Esophagus squamous epithelium (tissue), 5 donors: ENCODE results near the gene CCDC18. TPM values are rescaled to one million over a fixed set of nuclear protein-coding genes. Genes with fewer than 3 reads are reported as not detected.
"Not testable (repeated sequence)": the region's sequence is repeated elsewhere in the genome, so short reads cannot be mapped to it uniquely, and the experiment has no call there.

ENCODE experiments used
- DNase-seq: peaks from one replicate; lab custom pipeline; 2025; lab: John Stamatoyannopoulos, UW
- H3K27ac ChIP-seq, 4 donors: fragments of 200-600 bp; sonication (generic); one replicate each; pipeline ENCODE4 v1.5.1; 2016 to 2019; ENCODE audit warnings: mild to moderate bottlenecking in 1 of 4
- H3K27me3 ChIP-seq, 4 donors: fragments of 200-600 bp; sonication (generic); 1 replicate in 3 of 4; 2 replicates in 1 of 4; pipeline versions ENCODE4 v1.5.1 to v1.6.0; 2017 to 2021; ENCODE audit warnings: antibody characterized with exemption in 1 of 4
- H3K36me3 ChIP-seq, 3 donors: fragments of 200-600 bp; sonication (generic); one replicate each; pipeline ENCODE4 v1.5.1; 2016 to 2019
- H3K4me1 ChIP-seq, 3 donors: fragments of 200-600 bp; sonication (generic); one replicate each; pipeline ENCODE4 v1.5.1; 2017 to 2019
- H3K4me3 ChIP-seq, 4 donors: fragments of 200-600 bp; sonication (generic); 1 replicate in 3 of 4; 2 replicates in 1 of 4; pipeline ENCODE4 v1.5.1; 2016 to 2019; ENCODE audit warnings: mild to moderate bottlenecking in 2 of 4, moderate library complexity in 1 of 4
- H3K9me3 ChIP-seq, 3 donors: fragments of 200-600 bp; sonication (generic); one replicate each; pipeline ENCODE4 v1.5.1; 2016 to 2019
- POLR2A ChIP-seq, 4 donors: fragments of 450-650 bp; IDR thresholded peaks; one replicate each; pipeline ENCODE4 v1.6.1; 2017; ENCODE audit warnings: antibody characterized with exemption in 4 of 4, mild to moderate bottlenecking in 4 of 4, moderate library complexity in 3 of 4
- WGBS, 2 donors: methylation state at CpG; one replicate each; pipeline ENCODE4 v1.1.5; 2018; 5-methylcytosine and 5-hydroxymethylcytosine counted together
- intact Hi-C: fragments of 100-400 bp; cut with DNase I; formaldehyde crosslinking; loops from one replicate; pipeline ENCODE4 v1.15.0; 2022
- total RNA-seq, 4 donors: library from RNA; depleted of rRNA; stranded (reverse); fragments of >200 nt; gene quantifications; one replicate each; pipeline ENCODE4 v1.1.0, GENCODE V29; 2016
- TF ChIP-seq, protein P1 (sequence below), 6 experiments: fragments of 450-650 bp in 4 of 6; fragments of 200-600 bp in 2 of 6; sonication (generic) in 2 of 6; IDR thresholded peaks; one replicate each; pipeline ENCODE4 v1.5.1; 2016 to 2019; ENCODE audit warnings: antibody characterized with exemption in 6 of 6, mild to moderate bottlenecking in 4 of 6, moderate library complexity in 4 of 6
- donor health status: DM: yes; HTN: yes; CAD: no.

The CCDC18 gene
- total RNA-seq, 4 donors from 2014 or later = 6.1 to 11.7 (median 7.0) TPM

GRCh38 chr1:93159337-93159736 lies 21.2 kb upstream of the CCDC18 start:
- H3K27ac ChIP-seq = no peak overlapping the region
- no peak overlapping the region for H3K4me3 ChIP-seq
- no peaks in the 10 kb centered on the region for H3K9me3 ChIP-seq
- intact Hi-C loops = no loop called here
- DNase-seq = no peak
- H3K36me3 ChIP-seq = peaks cover 3 to 56% (median 6%) of the 10 kb centered on the region in 3 donors
- no peak for TF ChIP-seq POLR2A (IDR thresholded peaks at IDR 0.05)
- TF ChIP-seq, protein P1, sequence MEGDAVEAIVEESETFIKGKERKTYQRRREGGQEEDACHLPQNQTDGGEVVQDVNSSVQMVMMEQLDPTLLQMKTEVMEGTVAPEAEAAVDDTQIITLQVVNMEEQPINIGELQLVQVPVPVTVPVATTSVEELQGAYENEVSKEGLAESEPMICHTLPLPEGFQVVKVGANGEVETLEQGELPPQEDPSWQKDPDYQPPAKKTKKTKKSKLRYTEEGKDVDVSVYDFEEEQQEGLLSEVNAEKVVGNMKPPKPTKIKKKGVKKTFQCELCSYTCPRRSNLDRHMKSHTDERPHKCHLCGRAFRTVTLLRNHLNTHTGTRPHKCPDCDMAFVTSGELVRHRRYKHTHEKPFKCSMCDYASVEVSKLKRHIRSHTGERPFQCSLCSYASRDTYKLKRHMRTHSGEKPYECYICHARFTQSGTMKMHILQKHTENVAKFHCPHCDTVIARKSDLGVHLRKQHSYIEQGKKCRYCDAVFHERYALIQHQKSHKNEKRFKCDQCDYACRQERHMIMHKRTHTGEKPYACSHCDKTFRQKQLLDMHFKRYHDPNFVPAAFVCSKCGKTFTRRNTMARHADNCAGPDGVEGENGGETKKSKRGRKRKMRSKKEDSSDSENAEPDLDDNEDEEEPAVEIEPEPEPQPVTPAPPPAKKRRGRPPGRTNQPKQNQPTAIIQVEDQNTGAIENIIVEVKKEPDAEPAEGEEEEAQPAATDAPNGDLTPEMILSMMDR (IDR thresholded peaks at IDR 0.05) = no peak
- WGBS, 2 donors = 78 to 85% methylated on average over 2 of the region's 2 CpGs
- H3K4me1 ChIP-seq = no peaks in the 10 kb centered on the region
- no peaks in the 10 kb centered on the region for H3K27me3 ChIP-seq

DNA sequence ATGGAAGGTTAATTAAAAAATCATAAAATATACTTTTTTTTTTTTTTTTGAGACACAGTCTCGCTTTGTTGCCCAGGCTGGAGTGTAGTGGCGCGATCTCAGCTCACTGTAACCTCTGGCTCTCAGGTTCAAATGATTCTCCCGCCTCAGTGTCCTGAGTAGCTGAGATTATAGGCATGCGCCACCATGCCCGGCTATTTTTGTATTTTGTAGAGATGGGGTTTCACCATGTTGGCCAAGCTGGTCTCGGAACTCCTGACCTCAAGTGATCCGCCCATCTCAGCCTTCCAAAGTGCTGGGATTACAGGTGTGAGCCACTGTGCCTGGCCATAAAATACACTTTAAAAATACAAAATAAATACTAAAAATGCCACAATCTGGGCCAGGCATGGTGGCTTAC lies 17.2 kb upstream of the CCDC18 start:
- H3K27ac ChIP-seq, H3K4me3 ChIP-seq, intact Hi-C loops, H3K27me3 ChIP-seq, H3K9me3 ChIP-seq, H3K4me1 ChIP-seq, DNase-seq: not testable (repeated sequence)
- peaks cover 0 to 17% (median 3%) of the 10 kb centered on the region in 3 donors for H3K36me3 ChIP-seq
- 93 to 95% methylated on average over 5 to 6 of the region's 8 CpGs for WGBS, 2 donors

- 61 to 86% methylated on average over 2 of the region's 2 CpGs for WGBS, 2 donors
- no peak for DNase-seq
- TF ChIP-seq POLR2A (IDR thresholded peaks at IDR 0.05) = no peak
- TF ChIP-seq, protein P1 (IDR thresholded peaks at IDR 0.05) = no peak
- Histone ChIP-seq H3K4me3 (no peak overlapping the region), H3K27ac (no peak overlapping the region), H3K4me1 (no peaks in the 10 kb centered on the region), H3K36me3 (peaks cover 0 to 7% (median 0%) of the 10 kb centered on the region in 3 donors), H3K9me3 (no peaks in the 10 kb centered on the region), H3K27me3 (no peaks in the 10 kb centered on the region)
- intact Hi-C loops = no loop called here
These were observed 15.7 kb upstream of the CCDC18 start for GRCh38 chr1:93164816-93165215.

DNA sequence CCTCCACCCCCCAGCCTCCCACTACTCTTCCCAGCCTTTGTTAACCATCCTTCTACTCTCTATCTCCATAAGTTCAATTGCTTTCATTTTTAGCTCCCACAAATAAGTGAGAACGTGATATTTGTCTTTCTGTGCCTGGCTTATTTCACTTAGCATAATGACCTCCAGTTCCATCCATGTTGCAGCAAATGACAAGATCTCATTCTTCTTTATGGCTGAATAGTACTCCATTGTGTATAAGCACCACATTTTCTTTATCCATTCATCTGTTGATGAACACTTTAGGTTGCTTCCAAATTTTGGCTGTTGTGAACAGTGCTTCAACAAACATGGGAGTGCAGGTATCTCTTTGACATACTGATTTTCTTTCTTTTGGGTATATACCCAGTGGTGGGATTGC lies 14.6 kb upstream of the CCDC18 start:
- WGBS, 2 donors = 86 to 100% methylated on average over 1 of the region's 1 CpG

GRCh38 chr1:93167006-93167405 lies 13.5 kb upstream of the CCDC18 start:
- intact Hi-C loops = no loop called here
- no peak for DNase-seq
- Histone ChIP-seq H3K27ac (no peak overlapping the region), H3K36me3 (peaks cover 0 to 12% (median 0%) of the 10 kb centered on the region in 3 donors), H3K9me3 (no peaks in the 10 kb centered on the region), H3K27me3 (no peaks in the 10 kb centered on the region), H3K4me1 (peaks cover 0 to 11% (median 5%) of the 10 kb centered on the region in 3 donors), H3K4me3 (no peak overlapping the region)
- no peak for TF ChIP-seq POLR2A (IDR thresholded peaks at IDR 0.05)
- TF ChIP-seq, protein P1 (IDR thresholded peaks at IDR 0.05) = no peak

More for the DNA sequence above, 14.6 kb upstream of the CCDC18 start:
- DNase-seq, H3K27ac ChIP-seq, intact Hi-C loops, H3K4me1 ChIP-seq, H3K4me3 ChIP-seq, H3K9me3 ChIP-seq, H3K27me3 ChIP-seq: not testable (repeated sequence)
- peaks cover 0 to 12% (median 0%) of the 10 kb centered on the region in 3 donors for H3K36me3 ChIP-seq

DNA sequence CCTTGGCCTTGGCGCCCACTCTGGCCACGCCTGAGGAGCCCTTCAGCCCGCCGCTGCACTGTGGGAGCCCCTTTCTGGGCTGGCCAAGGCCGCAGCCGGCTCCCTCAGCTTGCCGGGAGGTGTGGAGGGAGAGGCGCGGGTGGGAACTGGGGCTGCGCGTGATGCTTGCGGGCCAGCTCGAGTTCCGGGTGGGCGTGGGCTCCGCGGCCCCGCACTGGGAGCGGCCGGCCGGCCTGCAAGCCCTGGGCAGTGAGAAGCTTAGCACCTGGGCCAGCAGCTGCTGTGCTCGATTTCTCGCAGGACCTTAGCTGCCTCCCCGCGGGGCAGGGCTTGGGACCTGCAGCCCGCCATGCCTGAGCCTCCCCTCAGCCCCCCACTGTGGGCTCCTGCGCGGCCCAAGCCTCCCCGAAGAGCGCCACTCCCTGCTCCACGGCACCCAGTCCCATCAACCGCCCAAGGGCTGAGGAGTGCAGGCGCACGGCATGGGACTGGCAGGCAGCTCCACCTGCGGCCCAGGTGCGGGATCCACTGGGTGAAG lies 10.3 kb upstream of the CCDC18 start:
- intact Hi-C loops, H3K9me3 ChIP-seq, H3K27me3 ChIP-seq, H3K4me3 ChIP-seq, H3K27ac ChIP-seq, DNase-seq: not testable (repeated sequence)
- WGBS, 2 donors = 98 to 100% methylated on average over 1 to 10 of the region's 36 CpGs
- Histone ChIP-seq H3K36me3 (peaks cover 0 to 24% (median 0%) of the 10 kb centered on the region in 3 donors), H3K4me1 (peaks cover 0 to 35% (median 8%) of the 10 kb centered on the region in 3 donors)
